WTC11 (cell line): ENCODE data around the gene CARM1. TPM values are rescaled to one million over a fixed set of nuclear protein-coding genes. Genes with fewer than 3 reads are reported as not detected.

Experiments
- ATAC-seq: fragments of 200-7000 bp; cut with Tn5 transposase; 2 replicates; pipeline ENCODE4 v1.10.0; 2021; ENCODE audit warnings: mild to moderate bottlenecking, moderate library complexity
- CTCF ChIA-PET: fragments of 300-600 bp; sonication (Branson Sonifier 250); formaldehyde crosslinking; loops from one replicate; lab custom pipeline; 2021; ENCODE audit warnings: antibody characterized with exemption; lab: Charles Lee
- POLR2A ChIA-PET: fragments of 350-600 bp; sonication (Branson Sonifier 250); formaldehyde crosslinking; loops from one replicate; lab custom pipeline; 2021; ENCODE audit warnings: antibody characterized with exemption; lab: Charles Lee
- DNase-seq: peaks from one replicate; pipeline ENCODE4 v3.0.0; 2021; ENCODE audit warnings: low spot score
- H3K27ac Mint-ChIP-seq: 2 replicates; pipeline ENCODE4 v1.8.0; 2021; ENCODE audit warnings: mixed read lengths
- H3K27me3 Mint-ChIP-seq: 2 replicates; pipeline ENCODE4 v1.8.0; 2021; ENCODE audit warnings: low read depth, mild to moderate bottlenecking, moderate library complexity, mixed read lengths
- H3K36me3 Mint-ChIP-seq: 2 replicates; pipeline ENCODE4 v1.8.0; 2021; ENCODE audit warnings: mixed read lengths
- H3K4me1 Mint-ChIP-seq: 2 replicates; pipeline ENCODE4 v1.8.0; 2022; ENCODE audit warnings: mixed read lengths
- H3K4me3 Mint-ChIP-seq: 2 replicates; pipeline ENCODE4 v1.8.0; 2021; ENCODE audit warnings: mild to moderate bottlenecking, moderate library complexity, mixed read lengths
- H3K9me3 Mint-ChIP-seq: 2 replicates; pipeline ENCODE4 v1.8.0; 2021; ENCODE audit warnings: mixed read lengths
- ATF1 ChIP-seq: sonication (generic); formaldehyde crosslinking; IDR thresholded peaks from 2 replicates; pipeline ENCODE4 v1.8.1; 2023; ENCODE audit warnings: mild to moderate bottlenecking, moderate library complexity, missing genetic modification reagents
- CREM ChIP-seq: sonication (generic); formaldehyde crosslinking; IDR thresholded peaks from 2 replicates; pipeline ENCODE4 v1.8.1; 2022; ENCODE audit warnings: mild to moderate bottlenecking, missing genetic modification reagents, moderate library complexity
- EMX1 ChIP-seq: fragments of 250-450 bp; sonication (Bioruptor Pico); IDR thresholded peaks from 2 replicates; pipeline ENCODE4 v1.8.0; 2021; ENCODE audit warnings: mild to moderate bottlenecking
- ESRRA ChIP-seq: sonication (generic); formaldehyde crosslinking; IDR thresholded peaks from 2 replicates; pipeline ENCODE4 v1.8.1; 2022; ENCODE audit warnings: mild to moderate bottlenecking, missing genetic modification reagents, borderline replicate concordance
- GABPB1 ChIP-seq: sonication (generic); formaldehyde crosslinking; IDR thresholded peaks from 2 replicates; pipeline ENCODE4 v1.8.1; 2023; ENCODE audit warnings: mild to moderate bottlenecking, missing genetic modification reagents
- GRHL2 ChIP-seq: fragments of 250-450 bp; sonication (Bioruptor Pico); IDR thresholded peaks from 2 replicates; pipeline ENCODE4 v1.8.0; 2022; ENCODE audit warnings: mild to moderate bottlenecking, moderate library complexity; ENCODE audit not compliant: insufficient replicate concordance, severe bottlenecking
- GTF2I ChIP-seq: fragments of 250-450 bp; sonication (Bioruptor Pico); conservative IDR thresholded peaks from 2 replicates; pipeline ENCODE4 v1.4.0; 2021; ENCODE audit warnings: mild to moderate bottlenecking
- JAZF1 ChIP-seq: fragments of 250-450 bp; sonication (Bioruptor Pico); IDR thresholded peaks from 2 replicates; pipeline ENCODE4 v1.9.0; 2021; ENCODE audit warnings: moderate library complexity, mild to moderate bottlenecking, inconsistent platforms
- SOX15 ChIP-seq: fragments of 250-450 bp; sonication (Bioruptor Pico); IDR thresholded peaks from 2 replicates; pipeline ENCODE4 v1.9.0; 2021; ENCODE audit warnings: mild to moderate bottlenecking
- TCF7 ChIP-seq: sonication (generic); formaldehyde crosslinking; IDR thresholded peaks from 2 replicates; pipeline ENCODE4 v1.8.0; 2022; ENCODE audit warnings: mild to moderate bottlenecking, low read depth, missing genetic modification reagents, moderate library complexity
- ZNF121 ChIP-seq: sonication (generic); formaldehyde crosslinking; IDR thresholded peaks from 2 replicates; pipeline ENCODE4 v1.8.0; 2023; ENCODE audit warnings: missing genetic modification reagents
- ZNF219 ChIP-seq: sonication (generic); formaldehyde crosslinking; IDR thresholded peaks from 2 replicates; pipeline ENCODE4 v1.8.0; 2023; ENCODE audit warnings: missing genetic modification reagents, mild to moderate bottlenecking, borderline replicate concordance
- ZNF263 ChIP-seq: sonication (generic); formaldehyde crosslinking; IDR thresholded peaks from 2 replicates; pipeline ENCODE4 v1.8.1; 2022; ENCODE audit warnings: low read depth, mild to moderate bottlenecking, moderate library complexity, missing genetic modification reagents
- ZNF532 ChIP-seq: fragments of 250-450 bp; sonication (Bioruptor Pico); IDR thresholded peaks from 2 replicates; pipeline ENCODE4 v1.9.0; 2021; ENCODE audit warnings: mild to moderate bottlenecking, borderline replicate concordance
- total RNA-seq: library from RNA; stranded (reverse); gene quantifications from 3 replicates; pipeline ENCODE4 v1.2.3, GENCODE V29; 2021
- TF ChIP-seq, protein P1 (sequence below): sonication (generic); formaldehyde crosslinking; conservative IDR thresholded peaks from 2 replicates; pipeline ENCODE4 v1.8.1; 2023; ENCODE audit warnings: mild to moderate bottlenecking, low read depth, missing genetic modification reagents, moderate library complexity
- TF ChIP-seq, protein P2 (sequence below): fragments of 250-450 bp; sonication (Bioruptor Pico); IDR thresholded peaks from 2 replicates; pipeline ENCODE4 v1.9.0; 2021; ENCODE audit warnings: moderate library complexity, mild to moderate bottlenecking, inconsistent platforms, borderline replicate concordance
- TF ChIP-seq, protein P3 (sequence below): sonication (generic); formaldehyde crosslinking; IDR thresholded peaks from 2 replicates; pipeline ENCODE4 v1.8.0; 2022; ENCODE audit warnings: mild to moderate bottlenecking, missing genetic modification reagents
- TF ChIP-seq, protein P4 (sequence below): sonication (generic); formaldehyde crosslinking; IDR thresholded peaks from 2 replicates; pipeline ENCODE4 v1.8.1; 2022; ENCODE audit warnings: mild to moderate bottlenecking, moderate library complexity, missing genetic modification reagents
- TF ChIP-seq, protein P5 (sequence below): fragments of 200-600 bp; IDR thresholded peaks from 2 replicates; pipeline ENCODE4 v1.8.0; 2022; ENCODE audit warnings: antibody characterized with exemption

The CARM1 gene
- total RNA-seq, 1 experiment from 2014 or later = 125 TPM

DNA sequence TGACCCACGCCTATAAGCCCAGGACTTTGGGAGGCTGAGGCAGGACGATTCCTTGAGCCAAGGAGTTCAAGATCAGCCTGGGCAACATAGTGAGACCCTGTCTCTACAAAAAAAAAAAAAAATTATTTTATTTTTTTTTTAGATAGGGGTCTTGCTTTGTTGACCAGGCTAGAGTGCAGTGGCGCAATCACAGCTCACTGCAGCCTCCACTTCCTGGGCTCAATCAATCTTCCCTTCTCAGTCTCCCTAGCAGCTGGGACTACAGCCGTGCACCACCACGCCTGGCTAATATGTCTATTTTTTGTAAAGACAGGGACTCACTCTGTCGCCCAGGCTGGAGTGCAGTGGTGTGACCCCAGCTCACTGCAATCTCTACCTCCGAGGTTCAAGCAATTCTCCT lies 18.4 kb upstream of the CARM1 start:
- H3K27ac Mint-ChIP-seq = no peak overlapping the region
- no peak overlapping the region for H3K4me3 Mint-ChIP-seq
- ATAC-seq = no peak
- TF ChIP-seq, protein P1, sequence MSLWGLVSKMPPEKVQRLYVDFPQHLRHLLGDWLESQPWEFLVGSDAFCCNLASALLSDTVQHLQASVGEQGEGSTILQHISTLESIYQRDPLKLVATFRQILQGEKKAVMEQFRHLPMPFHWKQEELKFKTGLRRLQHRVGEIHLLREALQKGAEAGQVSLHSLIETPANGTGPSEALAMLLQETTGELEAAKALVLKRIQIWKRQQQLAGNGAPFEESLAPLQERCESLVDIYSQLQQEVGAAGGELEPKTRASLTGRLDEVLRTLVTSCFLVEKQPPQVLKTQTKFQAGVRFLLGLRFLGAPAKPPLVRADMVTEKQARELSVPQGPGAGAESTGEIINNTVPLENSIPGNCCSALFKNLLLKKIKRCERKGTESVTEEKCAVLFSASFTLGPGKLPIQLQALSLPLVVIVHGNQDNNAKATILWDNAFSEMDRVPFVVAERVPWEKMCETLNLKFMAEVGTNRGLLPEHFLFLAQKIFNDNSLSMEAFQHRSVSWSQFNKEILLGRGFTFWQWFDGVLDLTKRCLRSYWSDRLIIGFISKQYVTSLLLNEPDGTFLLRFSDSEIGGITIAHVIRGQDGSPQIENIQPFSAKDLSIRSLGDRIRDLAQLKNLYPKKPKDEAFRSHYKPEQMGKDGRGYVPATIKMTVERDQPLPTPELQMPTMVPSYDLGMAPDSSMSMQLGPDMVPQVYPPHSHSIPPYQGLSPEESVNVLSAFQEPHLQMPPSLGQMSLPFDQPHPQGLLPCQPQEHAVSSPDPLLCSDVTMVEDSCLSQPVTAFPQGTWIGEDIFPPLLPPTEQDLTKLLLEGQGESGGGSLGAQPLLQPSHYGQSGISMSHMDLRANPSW (CRISPR knock-in tag) = no peak
- no peak for TF ChIP-seq TCF7 (CRISPR knock-in tag)
- TF ChIP-seq JAZF1 = no peak
- no peak for TF ChIP-seq EMX1
- TF ChIP-seq ESRRA (CRISPR knock-in tag) = no peak
- no peak for TF ChIP-seq ZNF532 (CRISPR knock-in tag)
- no peak for TF ChIP-seq GTF2I (CRISPR knock-in tag)
- no peak for TF ChIP-seq GRHL2
- no peak for TF ChIP-seq CREM
- TF ChIP-seq ZNF219 (CRISPR knock-in tag) = no peak
- TF ChIP-seq, protein P2, sequence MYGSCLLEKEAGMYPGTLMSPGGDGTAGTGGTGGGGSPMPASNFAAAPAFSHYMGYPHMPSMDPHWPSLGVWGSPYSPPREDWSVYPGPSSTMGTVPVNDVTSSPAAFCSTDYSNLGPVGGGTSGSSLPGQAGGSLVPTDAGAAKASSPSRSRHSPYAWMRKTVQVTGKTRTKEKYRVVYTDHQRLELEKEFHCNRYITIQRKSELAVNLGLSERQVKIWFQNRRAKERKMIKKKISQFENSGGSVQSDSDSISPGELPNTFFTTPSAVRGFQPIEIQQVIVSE (CRISPR knock-in tag) = no peak
- TF ChIP-seq, protein P3, sequence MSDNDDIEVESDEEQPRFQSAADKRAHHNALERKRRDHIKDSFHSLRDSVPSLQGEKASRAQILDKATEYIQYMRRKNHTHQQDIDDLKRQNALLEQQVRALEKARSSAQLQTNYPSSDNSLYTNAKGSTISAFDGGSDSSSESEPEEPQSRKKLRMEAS (CRISPR knock-in tag) = no peak
- no peak for TF ChIP-seq SOX15 (CRISPR knock-in tag)
- no peak for TF ChIP-seq ZNF263 (CRISPR knock-in tag)
- no peak for TF ChIP-seq ATF1 (CRISPR knock-in tag)
- TF ChIP-seq GABPB1 (CRISPR knock-in tag) = no peak
- TF ChIP-seq, protein P4, sequence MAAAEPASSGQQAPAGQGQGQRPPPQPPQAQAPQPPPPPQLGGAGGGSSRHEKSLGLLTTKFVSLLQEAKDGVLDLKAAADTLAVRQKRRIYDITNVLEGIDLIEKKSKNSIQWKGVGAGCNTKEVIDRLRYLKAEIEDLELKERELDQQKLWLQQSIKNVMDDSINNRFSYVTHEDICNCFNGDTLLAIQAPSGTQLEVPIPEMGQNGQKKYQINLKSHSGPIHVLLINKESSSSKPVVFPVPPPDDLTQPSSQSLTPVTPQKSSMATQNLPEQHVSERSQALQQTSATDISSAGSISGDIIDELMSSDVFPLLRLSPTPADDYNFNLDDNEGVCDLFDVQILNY = no peak
- TF ChIP-seq, protein P5, sequence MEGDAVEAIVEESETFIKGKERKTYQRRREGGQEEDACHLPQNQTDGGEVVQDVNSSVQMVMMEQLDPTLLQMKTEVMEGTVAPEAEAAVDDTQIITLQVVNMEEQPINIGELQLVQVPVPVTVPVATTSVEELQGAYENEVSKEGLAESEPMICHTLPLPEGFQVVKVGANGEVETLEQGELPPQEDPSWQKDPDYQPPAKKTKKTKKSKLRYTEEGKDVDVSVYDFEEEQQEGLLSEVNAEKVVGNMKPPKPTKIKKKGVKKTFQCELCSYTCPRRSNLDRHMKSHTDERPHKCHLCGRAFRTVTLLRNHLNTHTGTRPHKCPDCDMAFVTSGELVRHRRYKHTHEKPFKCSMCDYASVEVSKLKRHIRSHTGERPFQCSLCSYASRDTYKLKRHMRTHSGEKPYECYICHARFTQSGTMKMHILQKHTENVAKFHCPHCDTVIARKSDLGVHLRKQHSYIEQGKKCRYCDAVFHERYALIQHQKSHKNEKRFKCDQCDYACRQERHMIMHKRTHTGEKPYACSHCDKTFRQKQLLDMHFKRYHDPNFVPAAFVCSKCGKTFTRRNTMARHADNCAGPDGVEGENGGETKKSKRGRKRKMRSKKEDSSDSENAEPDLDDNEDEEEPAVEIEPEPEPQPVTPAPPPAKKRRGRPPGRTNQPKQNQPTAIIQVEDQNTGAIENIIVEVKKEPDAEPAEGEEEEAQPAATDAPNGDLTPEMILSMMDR = no peak
- no peak for TF ChIP-seq ZNF121 (CRISPR knock-in tag)
- no peaks in the 10 kb centered on the region for H3K36me3 Mint-ChIP-seq
- CTCF ChIA-PET = interaction anchor here (4.4 kb wide), 1 partner anchor 11 kb away, joined by 75 read pairs; no protein-coding TSS in a partner anchor
- no peak for DNase-seq
- POLR2A ChIA-PET = no interaction called here
- peaks cover 26% of the 10 kb centered on the region for H3K27me3 Mint-ChIP-seq
- no peaks in the 10 kb centered on the region for H3K4me1 Mint-ChIP-seq
- peaks cover 5% of the 10 kb centered on the region; the same call in 1 of the 2 replicates for H3K9me3 Mint-ChIP-seq
